Measurements from ENCODE around the gene MANSC1.

The MANSC1 gene

GRCh38 chr12:12349711-12350665 is at the start of gene MANSC1:
Gene MANSC1 (minus strand): TSS chr12:12350242. CDS start chr12:12343314, 6,928 bp downstream.
- no peak for DNase-seq

- DNase-seq: no peak
Measured at GRCh38 chr12:12399161-12399560, 49.1 kb upstream of the MANSC1 start.

GRCh38 chr12:12398026-12398859 is 48.2 kb upstream of the MANSC1 start:
- no peak for DNase-seq

- no peak for DNase-seq
Measured at GRCh38 chr12:12397184-12397583, 47.1 kb upstream of the MANSC1 start.

- no peak for DNase-seq
Measured at GRCh38 chr12:12396694-12397093, 46.7 kb upstream of the MANSC1 start.

- no peak for DNase-seq
Measured at GRCh38 chr12:12393171-12393570, 43.1 kb upstream of the MANSC1 start.

GRCh38 chr12:12392413-12392812 is 42.4 kb upstream of the MANSC1 start:
- DNase-seq: no peak

- no peak for DNase-seq
Measured at GRCh38 chr12:12387501-12387900, 37.5 kb upstream of the MANSC1 start.

GRCh38 chr12:12384571-12385340 is 34.7 kb upstream of the MANSC1 start:
- DNase-seq: no peak

GRCh38 chr12:12381982-12382381 is 31.9 kb upstream of the MANSC1 start:
- no peak for DNase-seq

- DNase-seq: no peak
Measured at GRCh38 chr12:12380949-12381593, 31.0 kb upstream of the MANSC1 start.

GRCh38 chr12:12379831-12380730 is 30.0 kb upstream of the MANSC1 start:
- DNase-seq: no peak

- DNase-seq: no peak
Measured at GRCh38 chr12:12378616-12379015, 28.6 kb upstream of the MANSC1 start.

GRCh38 chr12:12376646-12377448 is 26.8 kb upstream of the MANSC1 start:
- DNase-seq: peak; percentile 86

GRCh38 chr12:12372946-12373722 is 23.1 kb upstream of the MANSC1 start:
- no peak for DNase-seq

GRCh38 chr12:12367482-12367998 is 17.5 kb upstream of the MANSC1 start:
- DNase-seq: no peak

GRCh38 chr12:12366701-12367481 is 16.8 kb upstream of the MANSC1 start:
- no peak for DNase-seq

GRCh38 chr12:12365931-12366431 is 15.9 kb upstream of the MANSC1 start:
- DNase-seq: no peak

Measured in NCI-H2081 treated with DMSO at 0.1 percent for 48 hours (cell line).